ENCODE measurements around the gene ZRANB2.

Gene ZRANB2

GRCh38 chr1:71080739-71081696 is at the start of gene ZRANB2:
ZRANB2 (minus strand) TSS chr1:71081035; CDS start chr1:71080995, 40 bp downstream.
- DNase-seq (ENCODE audit: low read depth in 2 of 2) = peak; percentile 80 to 82

- DNase-seq (ENCODE audit: low read depth in 2 of 2) = no peak
These were observed 47.2 kb upstream of the ZRANB2 start for GRCh38 chr1:71128060-71128459.

GRCh38 chr1:71118086-71118485 is 37.3 kb upstream of the ZRANB2 start:
- DNase-seq (ENCODE audit: low read depth in 2 of 2) = no peak

GRCh38 chr1:71116729-71117128 is 35.9 kb upstream of the ZRANB2 start:
- no peak for DNase-seq (ENCODE audit: low read depth in 2 of 2)

GRCh38 chr1:71106658-71107322 is 26.0 kb upstream of the ZRANB2 start:
- DNase-seq (ENCODE audit: low read depth in 2 of 2) = no peak

- no peak for DNase-seq (ENCODE audit: low read depth in 2 of 2)
These were observed 23.6 kb upstream of the ZRANB2 start for GRCh38 chr1:71104417-71104816.

- DNase-seq (ENCODE audit: low read depth in 2 of 2) = no peak
These were observed 21.1 kb upstream of the ZRANB2 start for GRCh38 chr1:71101839-71102376.

GRCh38 chr1:71097428-71097827 is 16.6 kb upstream of the ZRANB2 start:
- DNase-seq (ENCODE audit: low read depth in 2 of 2) = no peak

GRCh38 chr1:71094913-71095312 is 14.1 kb upstream of the ZRANB2 start:
- no peak for DNase-seq (ENCODE audit: low read depth in 2 of 2)

- DNase-seq (ENCODE audit: low read depth in 2 of 2) = no peak
These were observed 13.1 kb upstream of the ZRANB2 start for GRCh38 chr1:71093938-71094337.

GRCh38 chr1:71089536-71090270 is 8.9 kb upstream of the ZRANB2 start:
- no peak for DNase-seq (ENCODE audit: low read depth in 2 of 2)

- DNase-seq (ENCODE audit: low read depth in 2 of 2) = no peak
These were observed 7.9 kb upstream of the ZRANB2 start for GRCh38 chr1:71088645-71089287.

GRCh38 chr1:71087713-71088112 is 6.9 kb upstream of the ZRANB2 start:
- DNase-seq (ENCODE audit: low read depth in 2 of 2) = no peak

GRCh38 chr1:71087060-71087459 is 6.2 kb upstream of the ZRANB2 start:
- DNase-seq (ENCODE audit: low read depth in 2 of 2) = no peak

GRCh38 chr1:71086331-71086730 is 5.5 kb upstream of the ZRANB2 start:
- DNase-seq (ENCODE audit: low read depth in 2 of 2) = no peak

- DNase-seq (ENCODE audit: low read depth in 2 of 2) = no peak
These were observed 2.4 kb upstream of the ZRANB2 start for GRCh38 chr1:71083271-71083670.

- DNase-seq (ENCODE audit: low read depth in 2 of 2) = no peak
These were observed 854 bp upstream of the ZRANB2 start for GRCh38 chr1:71081697-71082080.

- DNase-seq (ENCODE audit: low read depth in 2 of 2) = peak in 1 of 2 donors; percentile 11
These were observed 551 bp downstream of the ZRANB2 start for GRCh38 chr1:71080230-71080738.

GRCh38 chr1:71074681-71075080 is 6.2 kb downstream of the ZRANB2 start:
- DNase-seq (ENCODE audit: low read depth in 2 of 2) = no peak

- no peak for DNase-seq (ENCODE audit: low read depth in 2 of 2)
These were observed 8.6 kb downstream of the ZRANB2 start for GRCh38 chr1:71072273-71072672.

GRCh38 chr1:71071720-71072119 is 9.1 kb downstream of the ZRANB2 start:
- no peak for DNase-seq (ENCODE audit: low read depth in 2 of 2)
